ENCODE measurements around the gene SERP2.

DNA sequence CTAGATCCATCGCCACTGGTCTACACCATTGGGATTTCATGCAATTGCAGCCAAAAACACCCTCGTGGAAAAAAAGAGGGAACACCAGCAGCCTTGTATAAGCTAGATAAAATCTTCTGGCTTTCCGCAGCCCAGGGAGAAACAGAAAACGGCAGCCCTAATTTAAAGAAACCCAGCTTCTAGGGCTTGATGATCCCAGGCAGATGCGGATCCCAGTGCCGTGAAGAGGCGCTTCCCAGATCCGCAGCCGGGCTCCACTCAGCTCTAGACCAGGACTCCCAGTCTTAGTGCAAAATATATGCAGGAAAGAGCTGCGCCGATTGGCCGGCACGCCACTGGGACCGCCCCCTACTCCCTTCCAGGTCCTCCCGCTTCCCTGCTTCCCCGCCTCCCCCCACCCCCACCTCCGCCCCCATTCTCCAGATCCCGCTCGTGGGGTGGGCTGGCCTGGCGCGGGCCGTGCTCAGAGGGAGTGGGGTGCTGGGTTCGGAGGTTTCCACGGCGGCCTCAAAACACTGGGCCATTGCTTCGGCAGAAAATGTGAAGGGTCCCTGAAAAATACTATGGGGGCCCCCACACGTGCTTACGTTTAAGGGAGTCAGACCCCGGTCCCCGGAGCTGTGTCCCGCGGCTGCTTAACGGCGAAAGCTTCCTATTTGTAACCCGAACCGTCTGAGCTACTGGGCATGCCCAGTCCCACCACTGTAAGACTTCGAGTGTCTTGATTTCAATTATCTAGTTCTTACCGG is 63.1 kb downstream of the SERP2 start:
- TF ChIP-seq, protein P1, sequence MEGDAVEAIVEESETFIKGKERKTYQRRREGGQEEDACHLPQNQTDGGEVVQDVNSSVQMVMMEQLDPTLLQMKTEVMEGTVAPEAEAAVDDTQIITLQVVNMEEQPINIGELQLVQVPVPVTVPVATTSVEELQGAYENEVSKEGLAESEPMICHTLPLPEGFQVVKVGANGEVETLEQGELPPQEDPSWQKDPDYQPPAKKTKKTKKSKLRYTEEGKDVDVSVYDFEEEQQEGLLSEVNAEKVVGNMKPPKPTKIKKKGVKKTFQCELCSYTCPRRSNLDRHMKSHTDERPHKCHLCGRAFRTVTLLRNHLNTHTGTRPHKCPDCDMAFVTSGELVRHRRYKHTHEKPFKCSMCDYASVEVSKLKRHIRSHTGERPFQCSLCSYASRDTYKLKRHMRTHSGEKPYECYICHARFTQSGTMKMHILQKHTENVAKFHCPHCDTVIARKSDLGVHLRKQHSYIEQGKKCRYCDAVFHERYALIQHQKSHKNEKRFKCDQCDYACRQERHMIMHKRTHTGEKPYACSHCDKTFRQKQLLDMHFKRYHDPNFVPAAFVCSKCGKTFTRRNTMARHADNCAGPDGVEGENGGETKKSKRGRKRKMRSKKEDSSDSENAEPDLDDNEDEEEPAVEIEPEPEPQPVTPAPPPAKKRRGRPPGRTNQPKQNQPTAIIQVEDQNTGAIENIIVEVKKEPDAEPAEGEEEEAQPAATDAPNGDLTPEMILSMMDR (IDR thresholded peaks at IDR 0.05) = no peak
- peak; percentile 90 to 100 for TF ChIP-seq POLR2A (IDR thresholded peaks at IDR 0.05)

All from thyroid gland (tissue), 4 donors.